ENCODE results near the gene CLSTN2. TPM values are rescaled to one million over a fixed set of nuclear protein-coding genes. Genes with fewer than 3 reads are reported as not detected.

CLSTN2 gene
- total RNA-seq, 1 experiment from 2014 or later, result not detected

DNA sequence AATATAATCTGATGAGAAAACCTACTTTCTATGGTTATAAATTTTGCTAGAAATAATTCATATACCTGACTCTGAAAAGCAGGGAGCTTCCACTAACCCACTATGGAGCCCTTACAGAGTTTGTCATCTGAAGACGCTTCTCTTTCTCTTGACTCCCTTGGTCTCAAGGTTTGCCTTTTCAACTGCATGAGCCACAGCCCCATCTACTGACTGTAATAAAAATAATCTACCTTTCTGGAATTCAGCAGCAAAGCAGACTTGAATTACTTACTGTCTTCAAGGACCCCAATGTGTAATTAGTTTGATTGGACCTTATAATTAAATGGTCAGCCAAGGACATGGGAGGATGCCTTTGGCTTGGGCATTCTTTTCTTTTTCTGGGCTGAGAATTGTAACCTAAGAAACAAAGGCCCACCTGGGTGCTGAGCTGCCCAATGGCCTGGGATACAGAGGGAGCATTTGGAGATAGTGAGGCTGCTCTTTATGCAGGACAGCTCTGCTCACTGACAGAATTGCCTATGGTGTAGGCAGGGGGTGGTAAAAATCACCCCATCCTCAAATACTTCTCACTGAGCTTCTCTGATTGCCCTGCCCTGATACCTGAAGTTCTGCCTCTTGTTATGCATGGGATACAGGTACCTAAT, 564.3 kb downstream of the CLSTN2 start:
- no TSS peak for BruUV-seq (replicated peaks)
- peaks cover 19% of the 10 kb centered on the region for H3K4me1 ChIP-seq (replicated peaks; ENCODE audit: insufficient read depth)

GRCh38 chr3:140500473-140500872, 565.5 kb downstream of the CLSTN2 start:
- no peaks in the 10 kb centered on the region for H3K9me3 ChIP-seq (ENCODE audit: insufficient read depth, low read depth)
- BruUV-seq (replicated peaks), result no TSS peak
- intact Hi-C loops (cut with micrococcal nuclease; ENCODE audit: unreplicated experiment), result no loop called here
- H3K36me3 ChIP-seq (ENCODE audit: low read depth), result no peaks in the 10 kb centered on the region
- H3K4me1 ChIP-seq (replicated peaks; ENCODE audit: insufficient read depth), result peaks cover 19% of the 10 kb centered on the region
- H3F3A ChIP-seq (ENCODE audit: insufficient read depth, low read depth), result peaks cover 8% of the 10 kb centered on the region; the same call in 1 of the 2 replicates
- ChIA-PET POLR2A (ENCODE audit: unreplicated experiment) (interaction anchor here (0.6 kb wide), 3 partner anchors 80 to 732 kb away, joined by 3 read pairs; no protein-coding TSS in a partner anchor), CTCF (no interaction called here)
- H3K27ac ChIP-seq, result peak overlapping the region; percentile 41
- H3K4me3 ChIP-seq, result no peak overlapping the region
- no peaks in the 10 kb centered on the region; the same call in 1 of the 2 replicates for H3K9me2 ChIP-seq (ENCODE audit: insufficient read depth)
- no peak for DNase-seq
- H3K4me2 ChIP-seq, result no peak overlapping the region
- no peaks in the 10 kb centered on the region for H4K20me1 ChIP-seq (ENCODE audit: insufficient read depth)
- TF ChIP-seq CTCF (conservative IDR thresholded peaks at IDR 0.05) (no peak), EZH2 (IDR thresholded peaks at IDR 0.05; ENCODE audit: low read depth) (no peak)
- no peaks in the 10 kb centered on the region for H3K79me2 ChIP-seq (ENCODE audit: low read depth)
- no peaks in the 10 kb centered on the region for H3K27me3 ChIP-seq (ENCODE audit: insufficient read depth, low read depth)
- H2AFZ ChIP-seq, result no peak overlapping the region

More for the DNA sequence above, 564.3 kb downstream of the CLSTN2 start:
- intact Hi-C loops (cut with micrococcal nuclease; ENCODE audit: unreplicated experiment), result no loop called here
- Histone ChIP-seq H3K4me2 (no peak overlapping the region), H3K9me2 (ENCODE audit: insufficient read depth) (no peaks in the 10 kb centered on the region; the same call in 1 of the 2 replicates), H2AFZ (no peak overlapping the region), H3K4me3 (no peak overlapping the region), H4K20me1 (ENCODE audit: insufficient read depth) (no peaks in the 10 kb centered on the region), H3K27ac (no peak overlapping the region), H3K36me3 (ENCODE audit: low read depth) (no peaks in the 10 kb centered on the region), H3K27me3 (ENCODE audit: insufficient read depth, low read depth) (no peaks in the 10 kb centered on the region), H3K79me2 (ENCODE audit: low read depth) (no peaks in the 10 kb centered on the region), H3K9me3 (ENCODE audit: insufficient read depth, low read depth) (no peaks in the 10 kb centered on the region), H3F3A (ENCODE audit: insufficient read depth, low read depth) (peaks cover 8% of the 10 kb centered on the region; the same call in 1 of the 2 replicates)
- TF ChIP-seq CTCF (conservative IDR thresholded peaks at IDR 0.05) (peak; percentile 50), EZH2 (IDR thresholded peaks at IDR 0.05; ENCODE audit: low read depth) (no peak)
- CTCF ChIA-PET, result no interaction called here
- POLR2A ChIA-PET (ENCODE audit: unreplicated experiment), result no interaction called here
- no peak for DNase-seq

DNA sequence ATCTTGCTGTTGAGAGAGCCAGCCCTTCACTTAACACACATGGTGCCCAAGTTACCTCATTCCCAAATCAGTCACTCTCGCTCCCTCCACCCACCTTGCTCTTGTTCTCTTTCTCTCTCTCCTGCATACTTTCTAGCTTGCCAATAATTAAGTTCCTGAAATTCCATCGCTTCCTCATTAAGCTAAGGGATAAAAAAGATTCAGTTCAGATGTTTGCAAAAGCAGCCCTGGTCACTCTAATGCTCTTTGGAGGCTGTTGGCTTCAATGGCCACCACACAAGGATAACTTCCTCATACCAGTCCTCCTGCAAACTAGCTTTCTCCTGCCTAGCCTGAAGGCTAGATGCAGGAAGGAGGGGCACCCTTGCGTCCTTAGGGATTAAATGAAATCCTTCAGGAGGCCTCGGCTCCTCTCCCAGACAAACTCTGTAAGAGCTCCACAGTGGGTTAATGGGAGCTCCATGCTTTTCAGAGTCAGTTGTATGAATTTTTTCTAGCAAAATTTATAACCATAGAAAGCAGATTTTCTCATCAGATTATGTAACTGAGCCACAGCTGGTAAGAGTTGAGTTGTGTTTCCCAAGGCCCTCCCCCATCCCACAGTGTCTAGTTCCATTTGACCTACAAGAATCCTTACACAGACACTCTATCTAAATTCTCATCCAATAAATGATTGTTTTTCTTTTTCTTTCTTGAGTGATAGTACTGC, 566.2 kb downstream of the CLSTN2 start:
- Histone ChIP-seq H2AFZ (no peak overlapping the region), H3F3A (ENCODE audit: insufficient read depth, low read depth) (peaks cover 8% of the 10 kb centered on the region; the same call in 1 of the 2 replicates), H3K27ac (peak overlapping the region; percentile 41), H3K36me3 (ENCODE audit: low read depth) (no peaks in the 10 kb centered on the region), H3K27me3 (ENCODE audit: insufficient read depth, low read depth) (no peaks in the 10 kb centered on the region), H3K4me2 (peak overlapping the region; percentile 15; the same call in 1 of the 2 replicates), H4K20me1 (ENCODE audit: insufficient read depth) (no peaks in the 10 kb centered on the region), H3K4me3 (no peak overlapping the region), H3K4me1 (replicated peaks; ENCODE audit: insufficient read depth) (peaks cover 19% of the 10 kb centered on the region), H3K79me2 (ENCODE audit: low read depth) (no peaks in the 10 kb centered on the region), H3K9me3 (ENCODE audit: insufficient read depth, low read depth) (no peaks in the 10 kb centered on the region), H3K9me2 (ENCODE audit: insufficient read depth) (no peaks in the 10 kb centered on the region; the same call in 1 of the 2 replicates)
- peak; percentile 62 to 82 for DNase-seq
- intact Hi-C loops (cut with micrococcal nuclease; ENCODE audit: unreplicated experiment), result loop anchor here (1.0 kb wide), 2 partner anchors 28 to 34 kb away; no protein-coding TSS in a partner anchor
- no TSS peak for BruUV-seq (replicated peaks)
- CTCF ChIA-PET, result interaction anchor here (0.9 kb wide), 1 partner anchor 52 kb away, joined by 4 read pairs; no protein-coding TSS in a partner anchor
- TF ChIP-seq EZH2 (IDR thresholded peaks at IDR 0.05; ENCODE audit: low read depth), result no peak
- TF ChIP-seq CTCF (conservative IDR thresholded peaks at IDR 0.05), result no peak
- POLR2A ChIA-PET (ENCODE audit: unreplicated experiment), result interaction anchor here (0.6 kb wide), 3 partner anchors 79 to 731 kb away, joined by 3 read pairs; no protein-coding TSS in a partner anchor

Data from PC-9 (cell line).